Stimulated activated CD8-positive, alpha-beta memory T cell treated with anti-CD3 and anti-CD28 coated beads, Interleukin-7, amount 100 ng/mL, for 4 hours (primary cell): ENCODE results near the gene FTO.

Source experiments
- DNase-seq, 2 donors: peaks; one replicate each; pipeline ENCODE4 v3.0.0-alpha.2; 2020; ENCODE audit warnings: low read depth in 2 of 2

FTO gene

GRCh38 chr16:53964145-53964790 is 260.3 kb downstream of the FTO start:
- no peak for DNase-seq

- DNase-seq: no peak
These were observed 263.0 kb downstream of the FTO start for GRCh38 chr16:53966821-53967571.

GRCh38 chr16:53967572-53967971 is 263.6 kb downstream of the FTO start:
- no peak for DNase-seq

- no peak for DNase-seq
These were observed 264.5 kb downstream of the FTO start for GRCh38 chr16:53968454-53968853.

- no peak for DNase-seq
These were observed 264.9 kb downstream of the FTO start for GRCh38 chr16:53968896-53969295.

GRCh38 chr16:53971616-53972015 is 267.7 kb downstream of the FTO start:
- DNase-seq: no peak

- DNase-seq: no peak
These were observed 269.1 kb downstream of the FTO start for GRCh38 chr16:53973021-53973420.

- no peak for DNase-seq
These were observed 270.6 kb downstream of the FTO start for GRCh38 chr16:53974484-53975080.

GRCh38 chr16:53980675-53981074 is 276.7 kb downstream of the FTO start:
- no peak for DNase-seq

- DNase-seq: no peak
These were observed 278.7 kb downstream of the FTO start for GRCh38 chr16:53982631-53983042.

GRCh38 chr16:53984936-53985335 is 281.0 kb downstream of the FTO start:
- no peak for DNase-seq

- DNase-seq: no peak
These were observed 281.9 kb downstream of the FTO start for GRCh38 chr16:53985861-53986260.

- no peak for DNase-seq
These were observed 282.8 kb downstream of the FTO start for GRCh38 chr16:53986793-53987192.

GRCh38 chr16:53988136-53988535 is 284.2 kb downstream of the FTO start:
- no peak for DNase-seq

GRCh38 chr16:53989597-53989996 is 285.6 kb downstream of the FTO start:
- DNase-seq: no peak

- DNase-seq: no peak
These were observed 287.9 kb downstream of the FTO start for GRCh38 chr16:53991754-53992378.

- no peak for DNase-seq
These were observed 291.4 kb downstream of the FTO start for GRCh38 chr16:53995378-53995777.

GRCh38 chr16:53996961-53997360 is 293.0 kb downstream of the FTO start:
- DNase-seq: no peak

GRCh38 chr16:53998024-53998810 is 294.3 kb downstream of the FTO start:
- DNase-seq: no peak

GRCh38 chr16:53998966-53999522 is 295.1 kb downstream of the FTO start:
- no peak for DNase-seq

- DNase-seq: no peak
These were observed 295.9 kb downstream of the FTO start for GRCh38 chr16:53999841-54000240.

- DNase-seq: no peak
These were observed 296.4 kb downstream of the FTO start for GRCh38 chr16:54000361-54000760.
